H7 (cell line): ENCODE measurements around the gene IKZF1. TPM values are rescaled to one million over a fixed set of nuclear protein-coding genes. Genes with fewer than 3 reads are reported as not detected.

Experiments used
- DNase-seq: peaks from one replicate; pipeline ENCODE4 v3.0.0; 2012
- H3K27me3 ChIP-seq: 2 replicates; pipeline ENCODE4 v1.6.0; 2011; ENCODE audit warnings: mild to moderate bottlenecking, low read length; ENCODE audit not compliant: control insufficient read depth, insufficient read depth
- H3K36me3 ChIP-seq: replicated peaks from 2 replicates; pipeline ENCODE4 v1.5.1; 2011; ENCODE audit warnings: low read length; ENCODE audit not compliant: control insufficient read depth, insufficient read depth
- H3K4me3 ChIP-seq: 2 replicates; pipeline ENCODE4 v1.5.1; 2011; ENCODE audit warnings: low read depth, mild to moderate bottlenecking, control low read depth, low read length, moderate library complexity; ENCODE audit not compliant: insufficient read depth
- total RNA-seq: library from RNA; depleted of rRNA; stranded (reverse); fragments of >200 nt; shearing (Covaris generic); gene quantifications from 2 replicates; pipeline ENCODE4 v1.2.3, GENCODE V29; 2014; rRNA removed

Gene IKZF1
- total RNA-seq = 0.81 and 1.4 TPM in 2 replicates

- H3K36me3 ChIP-seq = no peaks in the 10 kb centered on the region
- H3K27me3 ChIP-seq = peaks cover 49% of the 10 kb centered on the region
- H3K4me3 ChIP-seq = peak within 1 kb of the TSS; percentile 60
- DNase-seq = peak; percentile 78
Observed at GRCh38 chr7:50304129-50304910, at the start of gene IKZF1. Gene IKZF1, plus strand, starts transcription at chr7:50304716. Its CDS starts 14,346 bp downstream, at chr7:50319062.

GRCh38 chr7:50261593-50261992 is 42.9 kb upstream of the IKZF1 start:
- no peak overlapping the region for H3K4me3 ChIP-seq
- DNase-seq = no peak
- H3K27me3 ChIP-seq = no peaks in the 10 kb centered on the region
- H3K36me3 ChIP-seq = no peaks in the 10 kb centered on the region

- H3K36me3 ChIP-seq = no peaks in the 10 kb centered on the region
- H3K4me3 ChIP-seq = no peak overlapping the region
- DNase-seq = no peak
- no peaks in the 10 kb centered on the region for H3K27me3 ChIP-seq
Observed at GRCh38 chr7:50262446-50262845, 42.1 kb upstream of the IKZF1 start.

DNA sequence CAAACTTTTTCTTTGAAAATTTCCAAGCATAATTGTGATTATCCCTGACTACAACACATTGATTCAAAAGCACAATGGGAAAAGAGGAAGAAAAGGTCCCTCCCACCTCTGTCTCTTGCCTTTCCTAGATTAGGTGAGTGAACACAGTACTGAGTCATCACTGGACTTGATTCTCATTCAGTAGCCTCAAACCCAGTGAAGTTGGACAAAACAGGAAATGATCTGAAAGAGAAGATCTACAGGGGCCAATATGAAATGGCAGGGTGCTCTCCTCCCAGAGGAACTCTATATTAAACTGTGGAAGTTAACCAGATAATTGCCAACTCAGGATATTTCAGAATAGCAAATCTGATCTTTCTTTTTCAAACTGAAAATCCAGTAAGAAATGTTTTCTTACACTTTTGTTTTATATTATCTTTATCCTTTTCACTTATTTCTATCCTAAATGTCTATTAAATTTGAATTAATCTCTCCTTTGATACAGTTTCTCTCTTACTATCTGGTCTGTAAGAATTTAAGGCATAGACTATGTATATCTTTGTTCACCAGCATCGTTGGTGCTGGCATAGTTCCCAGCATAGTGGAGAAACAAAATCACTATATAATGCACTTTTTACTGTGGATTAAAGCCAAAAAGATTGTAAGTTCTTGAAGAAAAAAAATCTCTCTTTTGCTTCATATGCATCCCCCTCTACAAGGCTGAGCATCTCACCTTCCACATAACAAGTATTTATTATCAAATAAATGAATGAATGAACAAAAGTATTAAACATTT is 41.4 kb upstream of the IKZF1 start:
- Histone ChIP-seq H3K4me3 (no peak overlapping the region), H3K27me3 (no peaks in the 10 kb centered on the region), H3K36me3 (no peaks in the 10 kb centered on the region)
- no peak for DNase-seq

- Histone ChIP-seq H3K4me3 (no peak overlapping the region), H3K27me3 (no peaks in the 10 kb centered on the region), H3K36me3 (no peaks in the 10 kb centered on the region)
- DNase-seq = no peak
Observed at GRCh38 chr7:50264908-50265307, 39.6 kb upstream of the IKZF1 start.

DNA sequence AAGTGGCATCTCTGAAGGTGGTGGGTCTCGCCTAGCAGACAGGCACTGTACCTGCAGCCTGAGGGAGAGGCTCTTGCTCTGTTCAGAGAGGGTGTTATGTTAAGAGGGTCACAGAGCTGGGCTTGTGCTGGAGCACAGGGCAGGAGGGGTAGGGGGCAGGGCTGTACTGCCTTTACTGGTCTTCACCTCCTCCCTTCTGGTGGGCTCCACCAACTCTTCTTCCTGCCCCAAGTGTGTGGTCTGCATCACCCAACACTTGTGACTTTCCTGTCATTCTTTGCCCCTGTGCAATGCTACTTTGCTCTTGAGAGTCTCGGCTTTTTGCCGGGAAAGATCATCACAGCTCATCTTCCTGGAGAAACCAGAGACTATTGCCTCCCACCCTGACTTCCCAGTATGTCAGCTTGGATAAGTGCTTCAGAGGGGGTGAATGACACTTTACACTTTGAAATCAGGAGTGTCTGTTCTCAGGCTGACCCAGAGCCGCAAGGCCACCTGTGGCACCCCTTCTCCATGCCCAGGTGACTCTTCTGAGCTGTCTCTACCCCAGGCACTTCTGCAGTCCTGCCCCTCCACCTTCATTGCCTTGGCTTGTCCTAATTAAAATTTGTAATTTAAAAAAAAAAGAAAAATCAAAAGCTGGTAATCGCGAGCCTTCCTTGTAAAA is 38.4 kb upstream of the IKZF1 start:
- Histone ChIP-seq H3K36me3 (no peaks in the 10 kb centered on the region), H3K4me3 (no peak overlapping the region), H3K27me3 (no peaks in the 10 kb centered on the region)
- no peak for DNase-seq

DNA sequence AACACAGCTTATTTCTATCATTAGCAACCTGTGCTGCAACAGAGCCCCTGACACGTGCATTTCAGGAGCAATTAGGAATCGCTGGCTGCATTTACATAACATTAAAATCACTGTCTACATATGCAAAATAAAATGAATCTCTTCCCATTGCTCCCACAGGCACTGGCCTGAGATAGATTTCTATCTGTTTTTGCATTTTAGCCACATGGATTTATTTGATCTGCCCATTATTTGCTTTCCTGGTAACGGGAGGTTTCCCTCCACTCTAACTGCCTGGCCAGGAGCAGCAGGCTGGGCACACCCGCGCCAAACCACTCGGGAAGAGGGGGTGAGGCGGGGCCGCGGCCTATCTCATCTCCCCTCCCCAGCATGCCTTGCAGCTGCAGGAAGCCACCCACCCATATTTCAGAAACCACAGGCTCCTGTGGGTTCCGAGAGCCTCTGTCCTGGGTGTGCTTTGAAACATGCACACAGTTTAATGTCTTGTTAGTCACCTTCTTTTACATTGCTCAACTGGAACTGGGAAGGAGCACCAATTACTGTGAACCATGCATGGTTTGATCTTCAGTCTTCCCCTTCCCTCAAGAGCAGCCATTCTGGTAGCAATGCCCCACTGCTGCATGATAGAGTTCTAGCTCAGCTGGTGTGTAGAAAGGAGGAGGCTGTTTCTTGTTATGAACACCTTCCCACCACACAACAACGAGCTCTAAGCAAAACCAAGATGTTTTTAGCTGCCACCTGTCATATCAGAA is 37.7 kb upstream of the IKZF1 start:
- DNase-seq = peak; percentile 13
- no peak overlapping the region for H3K4me3 ChIP-seq
- no peaks in the 10 kb centered on the region for H3K36me3 ChIP-seq
- no peaks in the 10 kb centered on the region for H3K27me3 ChIP-seq

GRCh38 chr7:50267525-50268041 is 36.9 kb upstream of the IKZF1 start:
- no peak overlapping the region for H3K4me3 ChIP-seq
- no peaks in the 10 kb centered on the region for H3K36me3 ChIP-seq
- no peaks in the 10 kb centered on the region for H3K27me3 ChIP-seq
- DNase-seq = no peak

DNA sequence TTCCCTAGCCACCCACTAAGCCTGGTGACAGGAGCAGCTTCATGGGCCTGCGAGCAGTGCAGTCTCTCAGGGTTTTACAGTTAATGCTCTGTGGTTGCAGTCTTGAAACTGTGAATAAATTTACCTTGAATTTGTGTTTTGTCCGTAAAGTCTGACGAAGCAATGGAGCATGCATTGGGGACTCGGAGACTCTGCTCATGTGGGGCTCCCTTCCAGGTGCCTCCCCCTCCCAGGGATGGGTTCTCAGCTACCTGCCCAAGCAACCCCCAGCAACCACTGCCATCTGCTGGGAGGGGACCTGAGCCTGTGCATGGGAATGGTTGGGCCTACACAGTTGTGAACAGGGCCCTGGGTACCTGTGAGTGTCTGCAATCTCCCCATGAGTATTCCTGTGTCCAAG is 36.3 kb upstream of the IKZF1 start:
- no peak overlapping the region for H3K4me3 ChIP-seq
- H3K27me3 ChIP-seq = no peaks in the 10 kb centered on the region
- H3K36me3 ChIP-seq = no peaks in the 10 kb centered on the region
- no peak for DNase-seq

DNA sequence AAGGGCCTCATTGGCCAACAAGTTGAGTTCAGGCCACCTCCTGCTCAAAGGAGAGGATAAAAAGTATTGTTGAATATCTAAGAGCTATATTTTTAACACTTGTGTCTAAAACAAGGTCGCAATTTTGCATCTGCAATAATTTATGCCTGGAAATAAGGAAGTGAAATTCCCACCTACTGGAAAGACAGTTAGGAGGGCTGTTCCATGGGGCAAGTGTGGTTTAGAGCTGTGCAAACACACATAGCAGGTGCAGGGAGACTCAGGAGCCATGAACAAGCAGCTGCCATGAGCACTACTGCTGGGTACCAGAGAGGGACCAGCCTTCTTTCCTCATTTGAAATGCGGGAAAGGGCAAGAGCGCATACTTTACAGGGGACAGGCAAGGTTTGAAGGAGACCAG is 35.5 kb upstream of the IKZF1 start:
- Histone ChIP-seq H3K36me3 (no peaks in the 10 kb centered on the region), H3K27me3 (no peaks in the 10 kb centered on the region), H3K4me3 (no peak overlapping the region)
- no peak for DNase-seq

GRCh38 chr7:50270531-50271018 is 33.9 kb upstream of the IKZF1 start:
- no peaks in the 10 kb centered on the region for H3K27me3 ChIP-seq
- no peaks in the 10 kb centered on the region for H3K36me3 ChIP-seq
- H3K4me3 ChIP-seq = no peak overlapping the region
- no peak for DNase-seq

DNA sequence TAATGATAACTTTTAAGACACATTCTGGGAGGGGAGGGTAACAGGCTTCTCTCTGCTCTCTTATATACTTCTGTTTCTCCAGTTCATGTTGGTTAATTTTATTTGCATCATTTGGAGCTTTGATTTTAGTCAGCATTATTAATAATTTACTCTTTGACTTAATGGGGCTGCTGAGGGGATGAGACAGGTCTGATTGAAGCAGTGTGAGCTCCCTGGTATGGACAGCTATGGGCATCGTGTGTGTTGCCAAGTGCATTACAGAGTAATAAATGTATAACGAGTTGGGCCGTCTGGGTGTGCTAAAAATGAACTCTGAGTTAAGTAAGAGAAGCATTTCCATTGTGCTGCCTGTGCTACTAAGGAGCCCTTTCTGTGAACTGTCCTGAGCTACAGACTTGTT is 31.7 kb upstream of the IKZF1 start:
- Histone ChIP-seq H3K36me3 (no peaks in the 10 kb centered on the region), H3K4me3 (no peak overlapping the region), H3K27me3 (no peaks in the 10 kb centered on the region)
- DNase-seq = no peak

GRCh38 chr7:50273301-50273700 is 31.2 kb upstream of the IKZF1 start:
- H3K36me3 ChIP-seq = no peaks in the 10 kb centered on the region
- no peaks in the 10 kb centered on the region for H3K27me3 ChIP-seq
- H3K4me3 ChIP-seq = no peak overlapping the region
- no peak for DNase-seq

- H3K27me3 ChIP-seq = no peaks in the 10 kb centered on the region
- no peaks in the 10 kb centered on the region for H3K36me3 ChIP-seq
- H3K4me3 ChIP-seq = no peak overlapping the region
- DNase-seq = no peak
Observed at GRCh38 chr7:50273870-50274269, 30.6 kb upstream of the IKZF1 start.
